Ovary (tissue), 9 donors: ENCODE measurements around the gene MFGE8. TPM values are rescaled to one million over a fixed set of nuclear protein-coding genes. Genes with fewer than 3 reads are reported as not detected.

Experiments
- DNase-seq, 5 donors: peaks; one replicate each; pipeline ENCODE4 v3.0.0-alpha.2; 2019 to 2020
- H3K27ac ChIP-seq, 2 donors: fragments of 200-600 bp; one replicate each; pipeline versions ENCODE4 v1.5.1 to v1.8.0; 2019 to 2022
- H3K27me3 ChIP-seq: fragments of 200-600 bp; one replicate; pipeline ENCODE4 v1.8.0; 2022
- H3K36me3 ChIP-seq: fragments of 200-600 bp; sonication (generic); one replicate; pipeline ENCODE4 v1.5.1; 2019
- H3K4me1 ChIP-seq: one replicate; pipeline ENCODE4 v1.8.1; 2013; ENCODE audit warnings: mild to moderate bottlenecking, moderate library complexity; ENCODE audit not compliant: insufficient read depth
- H3K4me3 ChIP-seq: fragments of 200-600 bp; sonication (generic); one replicate; pipeline ENCODE4 v1.5.1; 2017
- H3K9me3 ChIP-seq, 2 donors: fragments of 200-600 bp in 1 of 2; sonication (generic) in 1 of 2; one replicate each; pipeline versions ENCODE4 v1.5.1 to v1.8.1; 2013 to 2019; ENCODE audit warnings: mild to moderate bottlenecking in 1 of 2, moderate library complexity in 1 of 2
- CTCF ChIP-seq, 3 donors: fragments of 450-650 bp in 2 of 3; fragments of 200-600 bp in 1 of 3; IDR thresholded peaks; one replicate each; pipeline versions ENCODE4 v1.5.1 to v1.8.0; 2016 to 2022; ENCODE audit warnings: antibody characterized with exemption in 3 of 3, mild to moderate bottlenecking in 1 of 3
- EP300 ChIP-seq: sonication (generic); formaldehyde crosslinking; IDR thresholded peaks from one replicate; pipeline ENCODE4 v1.6.1; 2017; ENCODE audit warnings: antibody characterized with exemption
- POLR2A ChIP-seq: fragments of 450-650 bp; IDR thresholded peaks from one replicate; pipeline ENCODE4 v1.6.1; 2017; ENCODE audit warnings: antibody characterized with exemption, mild to moderate bottlenecking, moderate library complexity
- WGBS, 3 donors: extraction: QIAGEN DNeasy Blood & Tissue Kit in 1 of 3; methylation state at CpG; one replicate each; pipeline versions ENCODE4 v1.1.5 to v1.1.7; 2013 to 2017; 5-methylcytosine and 5-hydroxymethylcytosine counted together
- intact Hi-C, 4 donors: fragments of 100-400 bp; cut with DNase I; formaldehyde crosslinking; loops; one replicate each; pipeline versions ENCODE4 v1.11.0 to v1.15.1; 2022 to 2023
- polyA plus RNA-seq, 2 donors: library from polyadenylated mRNA; stranded (reverse); fragments of 200-250 nt in 1 of 2; fragments of 350-450 nt in 1 of 2; fragmentation: Illumina TruSeq in 1 of 2; extraction: RNeasy Lipid Tissue Mini Kit (QIAGEN cat#74804) in 1 of 2; gene quantifications; one replicate each; pipeline ENCODE4 v1.2.3, GENCODE V29; 2013 to 2014
- total RNA-seq, 7 donors: library from RNA; depleted of rRNA in 2 of 7; stranded (reverse); fragments of >200 nt in 2 of 7; fragmentation: NEBNext Ultra II Directional in 3 of 7; extraction: Animal tissue kit (Norgen Biotek cat#: 25700) in 3 of 7; gene quantifications; one replicate each; pipeline versions ENCODE4 v1.1.0 to v1.2.4, GENCODE V29; 2016 to 2023
- donor health status: DM: no; HTN: no; CAD: no; lungs with moderate emphysema.
- donor health status: DM: no; HTN: no; CAD: no.
- donor health status: Bipolar disorder and iron deficiency.
- donor health status: DM: yes; HTN: yes; CAD: no.
- donor health status: DM: no; HTN: no; CAD: no.
- donor health status: DM: yes; HTN: yes; CAD: no.

Gene MFGE8
- total and polyA plus RNA-seq, 9 donors: 193 to 383 (median 213) TPM

GRCh38 chr15:88913850-88914169 is 631 bp upstream of the MFGE8 start:
- no peak for TF ChIP-seq POLR2A
- TF ChIP-seq CTCF (IDR thresholded peaks at IDR 0.05): no peak
- TF ChIP-seq EP300: no peak
- Histone ChIP-seq H3K36me3 (no peaks in the 10 kb centered on the region), H3K4me3 (peak overlapping the region; percentile 58), H3K27me3 (no peaks in the 10 kb centered on the region), H3K9me3 (no peaks in the 10 kb centered on the region), H3K4me1 (peaks cover 11% of the 10 kb centered on the region), H3K27ac (no peak overlapping the region)
- WGBS, 3 donors: 57 to 69% (median 59%) methylated on average over 4 of the region's 4 CpGs
- intact Hi-C loops: no loop called here
- DNase-seq: no peak

DNA sequence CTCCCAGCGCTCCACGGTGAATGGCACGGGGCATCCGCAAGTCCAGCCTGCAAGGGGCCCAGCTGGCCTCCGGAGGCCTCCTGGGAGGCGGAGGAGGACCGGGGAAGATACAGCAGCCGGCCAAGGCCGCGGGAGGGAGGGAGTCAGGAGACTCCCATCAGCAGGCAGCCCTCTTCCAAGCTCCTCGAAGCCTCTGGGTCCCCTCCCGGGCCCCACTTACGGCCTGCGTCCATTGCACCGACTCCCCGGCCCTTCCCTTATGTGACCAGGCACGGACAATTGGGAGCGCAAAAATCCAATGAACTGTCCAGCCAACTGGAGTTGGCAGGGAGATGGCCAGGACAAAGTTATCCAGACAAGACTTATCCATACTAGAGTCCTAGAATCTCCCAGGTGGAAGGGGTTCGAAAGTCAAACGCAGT is 668 bp downstream of the MFGE8 start:
- Histone ChIP-seq H3K27me3 (no peaks in the 10 kb centered on the region), H3K36me3 (no peaks in the 10 kb centered on the region), H3K27ac (peak overlapping the region; percentile 77 to 80), H3K4me1 (peaks cover 11% of the 10 kb centered on the region), H3K4me3 (peak overlapping the region; percentile 58), H3K9me3 (no peaks in the 10 kb centered on the region)
- peak in 4 of 5 donors; percentile 67 to 74 (median 70) for DNase-seq
- intact Hi-C loops: no loop called here
- 0 to 2% (median 1%) methylated on average over 19 to 20 of the region's 20 CpGs for WGBS, 3 donors
- no peak for TF ChIP-seq EP300
- TF ChIP-seq CTCF (IDR thresholded peaks at IDR 0.05): no peak
- no peak for TF ChIP-seq POLR2A

GRCh38 chr15:88911766-88912118 is 1.4 kb downstream of the MFGE8 start:
- intact Hi-C loops: loop anchor here in 1 of 4 donors (2.0 kb wide), 1 partner anchor 105 kb away; no protein-coding TSS in a partner anchor
- peaks cover 11% of the 10 kb centered on the region for H3K4me1 ChIP-seq
- WGBS, 3 donors: 60 to 86% (median 84%) methylated on average over 5 of the region's 5 CpGs

DNA sequence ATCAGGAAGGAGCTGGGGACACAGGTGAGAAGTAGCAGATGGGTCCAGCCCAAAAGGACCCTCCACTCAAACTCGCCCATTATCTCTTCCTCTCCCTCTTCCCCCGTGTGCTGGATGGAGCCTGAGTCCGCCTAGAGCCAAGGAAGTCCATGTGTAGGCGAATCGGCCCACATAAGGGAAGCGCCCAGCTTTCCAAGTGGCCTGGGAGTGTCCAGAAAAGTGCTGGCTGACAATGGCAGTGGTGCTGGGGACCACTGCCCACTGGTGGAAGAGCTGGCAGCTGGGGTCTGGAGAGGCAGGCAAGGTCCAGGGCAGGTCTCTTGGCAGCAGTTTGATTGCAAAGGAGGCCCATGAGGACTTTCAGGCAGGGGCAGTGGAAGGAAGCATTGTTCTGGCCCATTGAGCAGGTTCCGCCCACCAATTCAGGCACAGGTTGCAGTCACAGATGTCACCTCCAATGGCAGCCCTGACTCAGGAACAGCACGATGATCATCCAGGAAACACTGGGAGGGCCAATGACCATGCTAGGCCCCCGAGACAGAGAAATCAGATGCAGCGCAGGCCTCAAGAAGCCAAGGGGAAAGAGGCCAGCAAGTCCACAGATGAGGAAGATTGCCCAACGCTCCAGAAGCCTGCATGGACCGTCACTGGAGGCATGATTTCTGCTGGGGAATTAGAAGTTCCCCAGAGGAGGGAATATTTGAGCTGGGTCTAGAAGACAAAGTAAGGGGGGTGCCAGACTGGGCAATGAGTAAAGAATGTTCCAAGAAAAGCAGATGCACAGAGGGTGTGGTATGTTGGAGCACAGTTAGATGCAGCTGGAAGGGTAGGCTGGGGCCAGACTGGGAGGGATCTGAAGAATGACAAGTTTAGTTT is 3.0 kb downstream of the MFGE8 start:
- no peak for DNase-seq
- H3K9me3 ChIP-seq: no peaks in the 10 kb centered on the region
- H3K36me3 ChIP-seq: no peaks in the 10 kb centered on the region
- H3K4me1 ChIP-seq: peaks cover 11% of the 10 kb centered on the region
- intact Hi-C loops: loop anchor here (2.0 to 10.0 kb wide), 6 partner anchors 105 to 425 kb away; no protein-coding TSS in a partner anchor
- peak overlapping the region; percentile 20 to 72 for H3K27ac ChIP-seq
- WGBS, 3 donors: 81 to 89% (median 84%) methylated on average over 12 of the region's 12 CpGs
- H3K27me3 ChIP-seq: no peaks in the 10 kb centered on the region
- H3K4me3 ChIP-seq: no peak overlapping the region
- TF ChIP-seq POLR2A: no peak
- no peak for TF ChIP-seq CTCF (IDR thresholded peaks at IDR 0.05)
- TF ChIP-seq EP300: no peak

More at GRCh38 chr15:88911766-88912118, 1.4 kb downstream of the MFGE8 start:
- Histone ChIP-seq H3K27ac (peak overlapping the region; percentile 77 to 80), H3K4me3 (peak overlapping the region; percentile 58), H3K9me3 (no peaks in the 10 kb centered on the region), H3K27me3 (no peaks in the 10 kb centered on the region), H3K36me3 (no peaks in the 10 kb centered on the region)
- no peak for TF ChIP-seq CTCF (IDR thresholded peaks at IDR 0.05)
- no peak for TF ChIP-seq POLR2A
- no peak for TF ChIP-seq EP300
- DNase-seq: no peak
